IMR-90 (cell line): ENCODE results near the gene CEP128. TPM values are rescaled to one million over a fixed set of nuclear protein-coding genes. Genes with fewer than 3 reads are reported as not detected.
A peak's percentile ranks its signal among the peaks of the same experiment; 100 is the strongest.

Experiments
- ATAC-seq: fragments of 200-7000 bp; cut with Tn5 transposase; 2 replicates; pipeline ENCODE4 v1.9.1; 2020; ENCODE audit warnings: low read depth, mild to moderate bottlenecking, moderate library complexity
- BruUV-seq: library from RNA; stranded (reverse); fragments of 400-500 nt; replicated peaks from 2 replicates; lab custom pipeline; 2021; lab: Mats Ljungman, UMichigan
- CTCF ChIA-PET: fragments of 300-600 bp; formaldehyde crosslinking; extraction: SDS; loops from one replicate; lab custom pipeline; 2021; ENCODE audit warnings: antibody characterized with exemption; lab: Yijun Ruan, JAX
- POLR2A ChIA-PET: fragments of 300-600 bp; sonication (Branson Sonifier 250); formaldehyde crosslinking; loops from one replicate; lab custom pipeline; 2022; ENCODE audit warnings: antibody characterized with exemption; ENCODE audit not compliant: unreplicated experiment; lab: Charles Lee
- DNase-seq: peaks from one replicate; pipeline ENCODE4 v3.0.0; 2013
- H2AFZ ChIP-seq: replicated peaks from 2 replicates; pipeline ENCODE3; 2013; ENCODE audit warnings: low read length, mild to moderate bottlenecking; ENCODE audit not compliant: poor library complexity
- H2AK5ac ChIP-seq: 2 replicates; pipeline ENCODE4 v1.6.1; 2013; ENCODE audit warnings: low read depth, low read length, inconsistent platforms
- H2AK9ac ChIP-seq: replicated peaks from 2 replicates; pipeline ENCODE3; 2013; ENCODE audit warnings: mild to moderate bottlenecking, low read depth, low read length, moderate library complexity; ENCODE audit not compliant: poor library complexity
- H2BK120ac ChIP-seq: 2 replicates; pipeline ENCODE4 v1.6.1; 2013; ENCODE audit warnings: low read depth, low read length, inconsistent platforms
- H2BK15ac ChIP-seq: 3 replicates; pipeline ENCODE4 v1.6.1; 2013; ENCODE audit warnings: low read depth, low read length, inconsistent platforms
- H2BK20ac ChIP-seq: 2 replicates; pipeline ENCODE4 v1.6.1; 2013; ENCODE audit warnings: low read depth, mild to moderate bottlenecking, inconsistent platforms, low read length, moderate library complexity
- H2BK5ac ChIP-seq: 2 replicates; pipeline ENCODE4 v1.6.1; 2013; ENCODE audit warnings: mild to moderate bottlenecking, low read depth, low read length, inconsistent platforms; ENCODE audit not compliant: poor library complexity, severe bottlenecking
- H3K14ac ChIP-seq: replicated peaks from 2 replicates; pipeline ENCODE4 v1.6.1; 2013; ENCODE audit warnings: low read depth, low read length, inconsistent platforms
- H3K18ac ChIP-seq: 2 replicates; pipeline ENCODE4 v1.6.1; 2013; ENCODE audit warnings: low read depth, low read length, control low read depth
- H3K23ac ChIP-seq: 2 replicates; pipeline ENCODE4 v1.6.1; 2013; ENCODE audit warnings: low read depth, low read length, inconsistent platforms
- H3K27ac ChIP-seq: 2 replicates; pipeline ENCODE4 v1.5.1; 2013; ENCODE audit warnings: mild to moderate bottlenecking, control low read depth, low read length; ENCODE audit not compliant: insufficient read depth
- H3K27me3 ChIP-seq: 2 replicates; pipeline ENCODE4 v1.6.1; 2013; ENCODE audit warnings: low read length; ENCODE audit not compliant: control insufficient read depth, insufficient read depth
- H3K36me3 ChIP-seq: 2 replicates; pipeline ENCODE4 v1.6.1; 2013; ENCODE audit warnings: low read length, mixed read lengths; ENCODE audit not compliant: control insufficient read depth, insufficient read depth
- H3K4ac ChIP-seq: 2 replicates; pipeline ENCODE4 v1.6.1; 2013; ENCODE audit warnings: low read depth, low read length, inconsistent platforms
- H3K4me1 ChIP-seq: 2 replicates; pipeline ENCODE4 v1.6.1; 2013; ENCODE audit warnings: low read length, mixed read lengths; ENCODE audit not compliant: control insufficient read depth, insufficient read depth
- H3K4me2 ChIP-seq: 2 replicates; pipeline ENCODE4 v1.6.1; 2013; ENCODE audit warnings: low read depth, mild to moderate bottlenecking, control low read depth, low read length, moderate library complexity
- H3K4me3 ChIP-seq: 2 replicates; pipeline ENCODE4 v1.5.1; 2013; ENCODE audit warnings: low read depth, mild to moderate bottlenecking, control low read depth, low read length, moderate library complexity; ENCODE audit not compliant: insufficient read depth
- H3K56ac ChIP-seq: 2 replicates; pipeline ENCODE4 v1.6.1; 2013; ENCODE audit warnings: low read length, inconsistent platforms; ENCODE audit not compliant: insufficient read depth; ENCODE audit errors: extremely low read depth
- H3K79me1 ChIP-seq, 2 experiments: 2 replicates each; pipeline ENCODE4 v1.6.1; 2013; ENCODE audit warnings: low read length in 2 of 2, inconsistent platforms in 1 of 2, low read depth in 1 of 2
- H3K9ac ChIP-seq: 2 replicates; pipeline ENCODE4 v1.6.1; 2013; ENCODE audit warnings: low read depth, low read length, control low read depth
- H3K9me1 ChIP-seq: 2 replicates; pipeline ENCODE4 v1.6.1; 2013; ENCODE audit warnings: low read length, inconsistent platforms; ENCODE audit not compliant: insufficient read depth
- H3K9me3 ChIP-seq: 2 replicates; pipeline ENCODE4 v1.6.1; 2013; ENCODE audit warnings: low read length; ENCODE audit not compliant: control insufficient read depth, insufficient read depth
- H4K20me1 ChIP-seq: 2 replicates; pipeline ENCODE4 v1.6.1; 2013; ENCODE audit warnings: low read length, inconsistent platforms; ENCODE audit not compliant: insufficient read depth
- H4K5ac ChIP-seq: 2 replicates; pipeline ENCODE4 v1.6.1; 2013; ENCODE audit warnings: mild to moderate bottlenecking, low read depth, low read length, control low read depth
- H4K8ac ChIP-seq, 2 experiments: 2 replicates each; pipeline ENCODE4 v1.6.1; 2013; ENCODE audit warnings: low read depth in 2 of 2, low read length in 2 of 2, control low read depth in 1 of 2, inconsistent platforms in 1 of 2
- H4K91ac ChIP-seq: 2 replicates; pipeline ENCODE4 v1.6.1; 2013; ENCODE audit warnings: low read depth, low read length, inconsistent platforms; ENCODE audit not compliant: insufficient read depth
- BHLHE40 ChIP-seq: fragments of 150-350 bp; IDR thresholded peaks from 2 replicates; pipeline ENCODE4 v1.6.1; 2016; ENCODE audit warnings: mild to moderate bottlenecking, low read depth, low read length
- FOS ChIP-seq: fragments of 150-350 bp; IDR thresholded peaks from 2 replicates; pipeline ENCODE4 v1.6.1; 2016; ENCODE audit warnings: low read depth, low read length
- MAFK ChIP-seq: IDR thresholded peaks from 2 replicates; pipeline ENCODE4 v1.6.1; 2012; ENCODE audit warnings: low read depth, low read length, improper control_type of control experiment
- POLR2A ChIP-seq: IDR thresholded peaks from 2 replicates; pipeline ENCODE4 v1.6.1; 2012; ENCODE audit warnings: mild to moderate bottlenecking, low read depth, low read length
- RAD21 ChIP-seq: IDR thresholded peaks from 2 replicates; pipeline ENCODE4 v1.6.1; 2012; ENCODE audit warnings: low read length, improper control_type of control experiment
- RFX5 ChIP-seq: IDR thresholded peaks from 2 replicates; pipeline ENCODE4 v1.8.0; 2012; ENCODE audit warnings: low read depth, mild to moderate bottlenecking, low read length, moderate library complexity
- SMC3 ChIP-seq: fragments of 150-350 bp; IDR thresholded peaks from 2 replicates; pipeline ENCODE4 v1.6.1; 2016; ENCODE audit warnings: low read depth, mild to moderate bottlenecking, antibody characterized with exemption, low read length, moderate library complexity
- WGBS, 2 experiments: methylation state at CpG; one replicate each; pipeline versions ENCODE4 v1.1.5 to v1.1.7; 2013; ENCODE audit warnings: missing lambda C conversion rate in 2 of 2; ENCODE audit not compliant: insufficient read length in 1 of 2; ENCODE audit errors: extremely low coverage in 2 of 2; 5-methylcytosine and 5-hydroxymethylcytosine counted together
- dilution Hi-C: fragments of 300-500 bp; cut with HindIII; formaldehyde crosslinking; loops from one replicate; pipeline ENCODE4 v1.14.3; 2018; ENCODE audit warnings: low sequenced_read_pairs; ENCODE audit not compliant: unreplicated experiment
- in situ Hi-C: fragments of 300-500 bp; cut with MboI; formaldehyde crosslinking; loops from 3 replicates; pipeline ENCODE4 v1.14.3; 2019; ENCODE audit warnings: low sequenced_read_pairs, inconsistent platforms, mixed read lengths
- intact Hi-C: fragments of 100-400 bp; cut with micrococcal nuclease; formaldehyde crosslinking; loops from 2 replicates; pipeline ENCODE4 v1.10.0; 2022
- polyA plus RNA-seq, 3 experiments: library from polyadenylated mRNA; depleted of rRNA; stranded (reverse); fragments of >200 nt; gene quantifications; 2 replicates each; pipeline ENCODE4 v1.2.3, GENCODE V29; 2012; ENCODE audit warnings: low replicate concordance in 1 of 3
- total RNA-seq: library from RNA; depleted of rRNA; stranded (reverse); fragments of >200 nt; gene quantifications from 2 replicates; pipeline ENCODE4 v1.2.3, GENCODE V29; 2012
- TF ChIP-seq, protein P1 (sequence below): fragments of 150-350 bp; IDR thresholded peaks from 2 replicates; pipeline ENCODE4 v1.6.1; 2017; ENCODE audit warnings: mild to moderate bottlenecking, antibody characterized with exemption, low read length, low read depth

The CEP128 gene
- total and polyA plus RNA-seq, 2 of the 4 experiments (the other 2 are of a cell fraction): 1.9 to 5.7 TPM

- Histone ChIP-seq H3K27me3 (no peaks in the 10 kb centered on the region), H2BK120ac (peak overlapping the region; percentile 45), H4K91ac (peak overlapping the region; percentile 61; the same call in 1 of the 2 replicates), H2AK9ac (no peak overlapping the region), H3K9me1 (no peaks in the 10 kb centered on the region), H3K4me1 (peaks cover 4% of the 10 kb centered on the region; the same call in 1 of the 2 replicates), H2BK5ac (peak overlapping the region; percentile 12), H3K27ac (peak overlapping the region; percentile 35; the same call in 1 of the 2 replicates), H3K56ac (0 out of 2 replicates have a peak overlapping the region, but pooled peaks have one; percentile 32), H3K18ac (peak overlapping the region; percentile 63; the same call in 1 of the 2 replicates), H3K4me3 (no peak overlapping the region), H3K79me1 (no peaks in the 10 kb centered on the region), H3K36me3 (no peaks in the 10 kb centered on the region), H2BK15ac (peak overlapping the region; percentile 49; the same call in 2 of the 3 replicates), H3K9me3 (no peaks in the 10 kb centered on the region), H3K23ac (no peak overlapping the region), H2AFZ (peak overlapping the region; percentile 60), H4K5ac (peak overlapping the region; percentile 58; the same call in 1 of the 2 replicates), H3K9ac (peak overlapping the region; percentile 43; the same call in 1 of the 2 replicates), H2AK5ac (no peak overlapping the region), H4K8ac (peak overlapping the region; percentile 71 to 74), H2BK20ac (peak overlapping the region; percentile 58; the same call in 1 of the 2 replicates), H4K20me1 (no peaks in the 10 kb centered on the region), H3K4me2 (peak overlapping the region; percentile 66), H3K4ac (no peak overlapping the region; the same call in 1 of the 2 replicates), H3K14ac (0 out of 2 replicates have a peak overlapping the region, but pooled peaks have one; percentile 23)
- CTCF ChIA-PET: interaction anchor here (0.6 kb wide), 1 partner anchor 9 kb away, joined by 3 read pairs; no protein-coding TSS in a partner anchor
- in situ Hi-C loops (no loop called here), intact Hi-C loops (no loop called here), dilution Hi-C loops (no loop called here)
- no CpG with 5 or more reads among the region's 4 CpGs for WGBS, 2 experiments
- ATAC-seq (peak; percentile 88), DNase-seq (peak; percentile 65)
- BruUV-seq: no TSS peak
- POLR2A ChIA-PET: interaction anchor here (0.7 kb wide), 1 partner anchor 32 kb away, joined by 3 read pairs; no protein-coding TSS in a partner anchor
- TF ChIP-seq BHLHE40 (no peak), SMC3 (no peak), MAFK (no peak), POLR2A (no peak), RFX5 (no peak), RAD21 (no peak), FOS (no peak)
- TF ChIP-seq, protein P1, sequence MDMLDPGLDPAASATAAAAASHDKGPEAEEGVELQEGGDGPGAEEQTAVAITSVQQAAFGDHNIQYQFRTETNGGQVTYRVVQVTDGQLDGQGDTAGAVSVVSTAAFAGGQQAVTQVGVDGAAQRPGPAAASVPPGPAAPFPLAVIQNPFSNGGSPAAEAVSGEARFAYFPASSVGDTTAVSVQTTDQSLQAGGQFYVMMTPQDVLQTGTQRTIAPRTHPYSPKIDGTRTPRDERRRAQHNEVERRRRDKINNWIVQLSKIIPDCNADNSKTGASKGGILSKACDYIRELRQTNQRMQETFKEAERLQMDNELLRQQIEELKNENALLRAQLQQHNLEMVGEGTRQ: no peak
These were observed 450.4 kb downstream of the CEP128 start for GRCh38 chr14:80491131-80491530.
